Thyroid gland (tissue), 4 donors: ENCODE results near the gene OLFML1. TPM values are rescaled to one million over a fixed set of nuclear protein-coding genes. Genes with fewer than 3 reads are reported as not detected.

Experiments
- DNase-seq, 2 donors: peaks; one replicate each; pipeline ENCODE4 v3.0.0-alpha.2; 2019
- H3K27ac ChIP-seq, 3 donors: fragments of 200-600 bp; sonication (generic); 1 replicate in 2 of 3; 2 replicates in 1 of 3; pipeline ENCODE4 v1.5.1; 2016 to 2019; ENCODE audit warnings: mild to moderate bottlenecking in 1 of 3, moderate library complexity in 1 of 3
- H3K27me3 ChIP-seq: fragments of 200-600 bp; sonication (generic); one replicate; pipeline ENCODE4 v1.5.1; 2019
- H3K36me3 ChIP-seq, 2 donors: fragments of 200-600 bp; sonication (generic); one replicate each; pipeline ENCODE4 v1.5.1; 2016 to 2019
- H3K4me1 ChIP-seq, 2 donors: fragments of 200-600 bp; sonication (generic); one replicate each; pipeline ENCODE4 v1.5.1; 2017 to 2019
- H3K4me3 ChIP-seq, 3 donors: fragments of 200-600 bp; sonication (generic); replicated peaks in 1 of 3; 1 replicate in 2 of 3; 2 replicates in 1 of 3; pipeline ENCODE4 v1.5.1; 2016; ENCODE audit warnings: mild to moderate bottlenecking in 1 of 3
- H3K9me3 ChIP-seq: fragments of 200-600 bp; sonication (generic); one replicate; pipeline ENCODE4 v1.5.1; 2017
- CTCF ChIP-seq, 6 experiments: fragments of 200-600 bp in 3 of 6; fragments of 450-650 bp in 3 of 6; sonication (generic) in 3 of 6; IDR thresholded peaks; one replicate each; pipeline ENCODE4 v1.5.1; 2016 to 2019; ENCODE audit warnings: antibody characterized with exemption in 6 of 6, mild to moderate bottlenecking in 2 of 6, inconsistent platforms in 1 of 6, moderate library complexity in 1 of 6
- POLR2A ChIP-seq, 2 donors: fragments of 450-650 bp; IDR thresholded peaks; one replicate each; pipeline ENCODE4 v1.6.1; 2017; ENCODE audit warnings: antibody characterized with exemption in 2 of 2, mild to moderate bottlenecking in 2 of 2, moderate library complexity in 1 of 2
- WGBS, 2 donors: methylation state at CpG; one replicate each; pipeline ENCODE4 v1.1.5; 2017; 5-methylcytosine and 5-hydroxymethylcytosine counted together
- intact Hi-C: fragments of 100-400 bp; cut with DNase I; formaldehyde crosslinking; loops from one replicate; pipeline ENCODE4 v1.15.1; 2023
- total RNA-seq, 4 donors: library from RNA; depleted of rRNA; stranded (reverse); fragments of >200 nt; gene quantifications; one replicate each; pipeline ENCODE4 v1.2.3, GENCODE V29; 2016

The OLFML1 gene
- total RNA-seq, 4 donors from 2014 or later = 2.7 to 11.0 (median 5.8) TPM

GRCh38 chr11:7532405-7533145, 47.3 kb downstream of the OLFML1 start:
- Histone ChIP-seq H3K27ac (peak overlapping the region; percentile 64 to 97 (median 82)), H3K4me3 (no peak overlapping the region), H3K27me3 (no peaks in the 10 kb centered on the region), H3K4me1 (peaks cover 80 to 95% of the 10 kb centered on the region in 2 donors), H3K36me3 (no peaks in the 10 kb centered on the region), H3K9me3 (no peaks in the 10 kb centered on the region)
- no peak for DNase-seq
- intact Hi-C loops = no loop called here
- WGBS, 2 donors = 86 to 87% methylated on average over 7 to 8 of the region's 8 CpGs
- TF ChIP-seq POLR2A (IDR thresholded peaks at IDR 0.05) (no peak), CTCF (IDR thresholded peaks at IDR 0.05) (no peak)

GRCh38 chr11:7533199-7534041, 48.1 kb downstream of the OLFML1 start:
- peak; percentile 62 to 69 for DNase-seq
- intact Hi-C loops = no loop called here
- WGBS, 2 donors = 43 to 49% methylated on average over 8 of the region's 8 CpGs

GRCh38 chr11:7534042-7534378, 48.7 kb downstream of the OLFML1 start:
- no peaks in the 10 kb centered on the region for H3K36me3 ChIP-seq
- intact Hi-C loops = no loop called here
- H3K4me3 ChIP-seq = no peak overlapping the region
- H3K9me3 ChIP-seq = no peaks in the 10 kb centered on the region
- peak overlapping the region; percentile 64 to 97 (median 82) for H3K27ac ChIP-seq
- TF ChIP-seq POLR2A (IDR thresholded peaks at IDR 0.05) (no peak), CTCF (IDR thresholded peaks at IDR 0.05) (no peak)
- H3K27me3 ChIP-seq = no peaks in the 10 kb centered on the region
- peaks cover 82 to 97% of the 10 kb centered on the region in 2 donors for H3K4me1 ChIP-seq
- no peak for DNase-seq

More at GRCh38 chr11:7533199-7534041, 48.1 kb downstream of the OLFML1 start:
- H3K9me3 ChIP-seq = no peaks in the 10 kb centered on the region
- H3K27ac ChIP-seq = peak overlapping the region; percentile 64 to 97 (median 82)
- no peak overlapping the region for H3K4me3 ChIP-seq
- H3K27me3 ChIP-seq = no peaks in the 10 kb centered on the region
- TF ChIP-seq POLR2A (IDR thresholded peaks at IDR 0.05) = peak in 1 of 2 donors; percentile 6
- no peak for TF ChIP-seq CTCF (IDR thresholded peaks at IDR 0.05)
- H3K4me1 ChIP-seq = peaks cover 81 to 95% of the 10 kb centered on the region in 2 donors
- H3K36me3 ChIP-seq = no peaks in the 10 kb centered on the region

- WGBS, 2 donors = 43 to 44% methylated on average over 8 of the region's 8 CpGs
- H3K9me3 ChIP-seq = no peaks in the 10 kb centered on the region
- no peak for DNase-seq
- TF ChIP-seq CTCF (IDR thresholded peaks at IDR 0.05) = peak in 2 of 6 experiments; percentile 18 to 27
- TF ChIP-seq POLR2A (IDR thresholded peaks at IDR 0.05) = no peak
- H3K4me3 ChIP-seq = no peak overlapping the region
- H3K4me1 ChIP-seq = peaks cover 82 to 98% of the 10 kb centered on the region in 2 donors
- intact Hi-C loops = no loop called here
- no peaks in the 10 kb centered on the region for H3K36me3 ChIP-seq
- peak overlapping the region in 1 of 3 donors; percentile 79 for H3K27ac ChIP-seq
- H3K27me3 ChIP-seq = no peaks in the 10 kb centered on the region
Measured at GRCh38 chr11:7536100-7536499, 50.8 kb downstream of the OLFML1 start.

GRCh38 chr11:7537265-7537664, 52.0 kb downstream of the OLFML1 start:
- H3K9me3 ChIP-seq = no peaks in the 10 kb centered on the region
- peak overlapping the region in 2 of 3 donors; percentile 79 to 85 for H3K27ac ChIP-seq
- no peaks in the 10 kb centered on the region for H3K36me3 ChIP-seq
- 79 to 81% methylated on average over 6 of the region's 6 CpGs for WGBS, 2 donors
- no peak for DNase-seq
- no peaks in the 10 kb centered on the region for H3K27me3 ChIP-seq
- TF ChIP-seq POLR2A (IDR thresholded peaks at IDR 0.05) (no peak), CTCF (IDR thresholded peaks at IDR 0.05) (no peak)
- intact Hi-C loops = no loop called here
- H3K4me3 ChIP-seq = no peak overlapping the region
- peaks cover 77 to 98% of the 10 kb centered on the region in 2 donors for H3K4me1 ChIP-seq
